Neural progenitor cell (in vitro differentiated cells): ENCODE results near the gene MARCO. TPM values are rescaled to one million over a fixed set of nuclear protein-coding genes. Genes with fewer than 3 reads are reported as not detected.

Source experiments
- DNase-seq: peaks from one replicate; pipeline ENCODE4 v3.0.0-alpha.2; 2016; ENCODE audit warnings: low spot score
- H2AFZ ChIP-seq: fragments of 200-600 bp; sonication (generic); replicated peaks from 2 replicates; pipeline ENCODE4 v1.6.1; 2016; ENCODE audit warnings: antibody characterized with exemption
- H3F3A ChIP-seq: fragments of 200-600 bp; sonication (generic); 2 replicates; pipeline ENCODE4 v1.6.1; 2016; ENCODE audit warnings: antibody characterized with exemption, low read depth
- H3K27ac ChIP-seq: fragments of 200-600 bp; sonication (generic); 2 replicates; pipeline ENCODE4 v1.5.1; 2016; ENCODE audit warnings: mild to moderate bottlenecking
- H3K27me3 ChIP-seq: fragments of 200-600 bp; sonication (generic); 2 replicates; pipeline ENCODE4 v1.6.1; 2016; ENCODE audit warnings: mild to moderate bottlenecking, moderate library complexity
- H3K36me3 ChIP-seq: fragments of 200-600 bp; sonication (generic); 2 replicates; pipeline ENCODE4 v1.5.1; 2016
- H3K4me1 ChIP-seq: fragments of 200-600 bp; sonication (generic); 2 replicates; pipeline ENCODE4 v1.6.1; 2016; ENCODE audit warnings: mixed run types
- H3K4me2 ChIP-seq: fragments of 200-600 bp; sonication (generic); 2 replicates; pipeline ENCODE4 v1.6.1; 2016
- H3K4me3 ChIP-seq: fragments of 200-600 bp; sonication (generic); 2 replicates; pipeline ENCODE4 v1.5.1; 2016
- H3K79me2 ChIP-seq: fragments of 200-600 bp; sonication (generic); 2 replicates; pipeline ENCODE4 v1.6.1; 2016; ENCODE audit warnings: low read depth
- H3K9ac ChIP-seq: fragments of 200-600 bp; sonication (generic); 2 replicates; pipeline ENCODE4 v1.6.1; 2016
- H3K9me3 ChIP-seq: fragments of 200-600 bp; sonication (generic); 2 replicates; pipeline ENCODE4 v1.5.1; 2016; ENCODE audit warnings: low read depth
- H4K20me1 ChIP-seq: fragments of 200-600 bp; sonication (generic); 2 replicates; pipeline ENCODE4 v1.6.1; 2016; ENCODE audit warnings: low read depth
- H3K27ac Mint-ChIP-seq: 3 replicates; pipeline ENCODE4 v1.8.0; 2021; ENCODE audit warnings: mixed read lengths
- H3K27me3 Mint-ChIP-seq: 2 replicates; pipeline ENCODE4 v1.8.0; 2022; ENCODE audit warnings: low read depth, mild to moderate bottlenecking, inconsistent platforms, moderate library complexity, mixed read lengths; ENCODE audit not compliant: insufficient read depth
- H3K36me3 Mint-ChIP-seq: 3 replicates; pipeline ENCODE4 v1.8.0; 2021; ENCODE audit warnings: mixed read lengths
- H3K4me1 Mint-ChIP-seq: 3 replicates; pipeline ENCODE4 v1.8.0; 2021; ENCODE audit warnings: mixed read lengths
- H3K4me3 Mint-ChIP-seq: 3 replicates; pipeline ENCODE4 v1.8.0; 2021; ENCODE audit warnings: mild to moderate bottlenecking, moderate library complexity, mixed read lengths
- H3K9me3 Mint-ChIP-seq: 3 replicates; pipeline ENCODE4 v1.8.0; 2020; ENCODE audit warnings: mixed read lengths
- CTCF ChIP-seq: fragments of 200-600 bp; sonication (generic); IDR thresholded peaks from 2 replicates; pipeline ENCODE4 v1.5.1; 2017; ENCODE audit warnings: antibody characterized with exemption, mild to moderate bottlenecking
- EZH2 ChIP-seq: fragments of 200-600 bp; sonication (generic); IDR thresholded peaks from 2 replicates; pipeline ENCODE4 v1.6.1; 2017; ENCODE audit warnings: antibody characterized with exemption, mild to moderate bottlenecking, moderate library complexity
- EZH2phosphoT487 ChIP-seq: fragments of 200-600 bp; sonication (generic); IDR thresholded peaks from 2 replicates; pipeline ENCODE4 v1.6.1; 2017; ENCODE audit warnings: antibody characterized with exemption
- total RNA-seq: library from RNA; depleted of rRNA; stranded (reverse); fragments of >200 nt; gene quantifications from 2 replicates; pipeline ENCODE4 v1.2.3, GENCODE V29; 2015; ENCODE audit warnings: low replicate concordance

Gene MARCO
- total RNA-seq, 1 donor from 2014 or later, result not detected

- no peak overlapping the region for H3K4me2 ChIP-seq
- DNase-seq, result no peak
- no peaks in the 10 kb centered on the region for H3K9me3 Mint-ChIP-seq
- no peak overlapping the region for H3K4me3 Mint-ChIP-seq
- no peaks in the 10 kb centered on the region for H3K9me3 ChIP-seq
- no peaks in the 10 kb centered on the region for H4K20me1 ChIP-seq
- H2AFZ ChIP-seq, result no peak overlapping the region
- no peaks in the 10 kb centered on the region for H3F3A ChIP-seq
- H3K9ac ChIP-seq, result no peak overlapping the region
- no peaks in the 10 kb centered on the region for H3K4me1 Mint-ChIP-seq
- TF ChIP-seq EZH2phosphoT487, result no peak
- TF ChIP-seq CTCF, result no peak
- TF ChIP-seq EZH2, result no peak
- no peak overlapping the region for H3K27ac ChIP-seq
- no peak overlapping the region for H3K27ac Mint-ChIP-seq
- H3K36me3 ChIP-seq, result no peaks in the 10 kb centered on the region
- no peak overlapping the region for H3K4me3 ChIP-seq
- H3K27me3 ChIP-seq, result no peaks in the 10 kb centered on the region
- H3K4me1 ChIP-seq, result no peaks in the 10 kb centered on the region
- H3K79me2 ChIP-seq, result no peaks in the 10 kb centered on the region
- H3K36me3 Mint-ChIP-seq, result no peaks in the 10 kb centered on the region
- H3K27me3 Mint-ChIP-seq, result peaks cover 3% of the 10 kb centered on the region
Measured at GRCh38 chr2:118989481-118989880, 47.5 kb downstream of the MARCO start.

- Histone ChIP-seq H3K9me3 (no peaks in the 10 kb centered on the region), H3K27ac (no peak overlapping the region), H3K9ac (no peak overlapping the region), H2AFZ (no peak overlapping the region), H3K27me3 (no peaks in the 10 kb centered on the region), H3K4me3 (no peak overlapping the region), H3F3A (no peaks in the 10 kb centered on the region), H4K20me1 (no peaks in the 10 kb centered on the region), H3K4me2 (no peak overlapping the region), H3K36me3 (no peaks in the 10 kb centered on the region), H3K79me2 (no peaks in the 10 kb centered on the region), H3K4me1 (no peaks in the 10 kb centered on the region)
- no peak overlapping the region for H3K27ac Mint-ChIP-seq
- no peak for DNase-seq
- no peaks in the 10 kb centered on the region for H3K36me3 Mint-ChIP-seq
- H3K4me3 Mint-ChIP-seq, result no peak overlapping the region
- H3K27me3 Mint-ChIP-seq, result peaks cover 3% of the 10 kb centered on the region
- no peak for TF ChIP-seq CTCF
- TF ChIP-seq EZH2phosphoT487, result no peak
- no peaks in the 10 kb centered on the region for H3K4me1 Mint-ChIP-seq
- H3K9me3 Mint-ChIP-seq, result no peaks in the 10 kb centered on the region
Measured at GRCh38 chr2:118990757-118991545, 49.0 kb downstream of the MARCO start.

GRCh38 chr2:118991554-118991953, 49.6 kb downstream of the MARCO start:
- Histone ChIP-seq H3K9ac (no peak overlapping the region), H3F3A (no peaks in the 10 kb centered on the region), H3K27ac (no peak overlapping the region), H3K9me3 (no peaks in the 10 kb centered on the region), H2AFZ (no peak overlapping the region), H3K4me2 (no peak overlapping the region), H3K36me3 (no peaks in the 10 kb centered on the region), H3K4me3 (no peak overlapping the region), H4K20me1 (no peaks in the 10 kb centered on the region), H3K79me2 (no peaks in the 10 kb centered on the region), H3K27me3 (no peaks in the 10 kb centered on the region), H3K4me1 (no peaks in the 10 kb centered on the region)
- no peak for DNase-seq
- no peaks in the 10 kb centered on the region for H3K36me3 Mint-ChIP-seq
- no peaks in the 10 kb centered on the region for H3K9me3 Mint-ChIP-seq
- no peaks in the 10 kb centered on the region for H3K4me1 Mint-ChIP-seq
- no peak for TF ChIP-seq EZH2
- TF ChIP-seq CTCF, result no peak
- no peak for TF ChIP-seq EZH2phosphoT487
- no peak overlapping the region for H3K27ac Mint-ChIP-seq
- peaks cover 3% of the 10 kb centered on the region for H3K27me3 Mint-ChIP-seq
- H3K4me3 Mint-ChIP-seq, result no peak overlapping the region
